Measurements from ENCODE around the gene DACH1. TPM values are rescaled to one million over a fixed set of nuclear protein-coding genes. Genes with fewer than 3 reads are reported as not detected.

Gene DACH1
- total RNA-seq (2022; extraction: Qiagen RNA extraction; ENCODE audit: low read depth): not detected in 5 replicates

GRCh38 chr13:71867131-71867814, at the start of gene DACH1:
DACH1 (minus strand) TSS chr13:71867204.

Data from A549 treated with RU486 at 1 μM for 4 hours (cell line).